Epithelial cell of esophagus (primary cell): Measurements from ENCODE around the gene PCDHA8.

Experiments
- DNase-seq: peaks from one replicate; pipeline ENCODE4 v3.0.0; 2010; ENCODE audit warnings: low read depth
- H3K4me3 ChIP-seq: 2 replicates; pipeline ENCODE4 v1.5.1; 2011; ENCODE audit warnings: mild to moderate bottlenecking, low read length, control low read depth
- TF ChIP-seq, protein P1 (sequence below): IDR thresholded peaks from 2 replicates; pipeline ENCODE4 v1.5.1; 2011; ENCODE audit warnings: low read depth, mild to moderate bottlenecking, low read length, control low read depth, inconsistent platforms; ENCODE audit not compliant: insufficient read depth; ENCODE audit errors: missing control alignments

Gene PCDHA8

DNA sequence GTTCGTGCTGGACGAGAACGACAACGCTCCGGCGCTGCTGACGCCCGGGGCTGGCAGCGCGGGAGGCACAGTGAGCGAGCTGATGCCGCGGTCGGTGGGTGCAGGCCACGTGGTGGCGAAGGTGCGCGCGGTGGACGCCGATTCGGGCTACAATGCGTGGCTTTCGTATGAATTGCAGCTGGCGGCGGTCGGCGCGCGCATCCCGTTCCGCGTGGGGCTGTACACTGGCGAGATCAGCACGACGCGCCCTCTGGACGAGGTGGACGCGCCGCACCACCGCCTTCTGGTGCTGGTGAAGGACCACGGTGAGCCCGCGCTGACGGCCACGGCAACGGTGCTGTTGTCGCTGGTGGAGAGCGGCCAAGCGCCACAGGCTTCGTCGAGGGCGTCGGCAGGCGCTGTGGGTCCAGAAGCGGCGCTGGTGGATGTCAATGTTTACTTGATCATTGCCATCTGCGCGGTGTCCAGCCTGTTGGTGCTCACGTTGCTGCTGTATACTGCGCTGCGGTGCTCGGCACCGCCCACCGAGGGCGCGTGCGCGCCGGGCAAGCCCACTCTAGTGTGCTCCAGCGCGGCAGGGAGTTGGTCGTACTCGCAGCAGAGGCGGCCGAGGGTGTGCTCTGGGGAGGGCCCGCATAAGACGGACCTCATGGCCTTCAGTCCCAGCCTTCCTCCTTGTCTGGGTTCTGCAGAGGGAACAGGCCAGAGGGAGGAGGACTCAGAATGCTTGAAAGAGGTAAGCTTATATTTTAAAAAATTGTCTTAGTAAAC, 43.1 kb downstream of the PCDHA8 start:
- H3K4me3 ChIP-seq, result no peak overlapping the region
- TF ChIP-seq, protein P1, sequence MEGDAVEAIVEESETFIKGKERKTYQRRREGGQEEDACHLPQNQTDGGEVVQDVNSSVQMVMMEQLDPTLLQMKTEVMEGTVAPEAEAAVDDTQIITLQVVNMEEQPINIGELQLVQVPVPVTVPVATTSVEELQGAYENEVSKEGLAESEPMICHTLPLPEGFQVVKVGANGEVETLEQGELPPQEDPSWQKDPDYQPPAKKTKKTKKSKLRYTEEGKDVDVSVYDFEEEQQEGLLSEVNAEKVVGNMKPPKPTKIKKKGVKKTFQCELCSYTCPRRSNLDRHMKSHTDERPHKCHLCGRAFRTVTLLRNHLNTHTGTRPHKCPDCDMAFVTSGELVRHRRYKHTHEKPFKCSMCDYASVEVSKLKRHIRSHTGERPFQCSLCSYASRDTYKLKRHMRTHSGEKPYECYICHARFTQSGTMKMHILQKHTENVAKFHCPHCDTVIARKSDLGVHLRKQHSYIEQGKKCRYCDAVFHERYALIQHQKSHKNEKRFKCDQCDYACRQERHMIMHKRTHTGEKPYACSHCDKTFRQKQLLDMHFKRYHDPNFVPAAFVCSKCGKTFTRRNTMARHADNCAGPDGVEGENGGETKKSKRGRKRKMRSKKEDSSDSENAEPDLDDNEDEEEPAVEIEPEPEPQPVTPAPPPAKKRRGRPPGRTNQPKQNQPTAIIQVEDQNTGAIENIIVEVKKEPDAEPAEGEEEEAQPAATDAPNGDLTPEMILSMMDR, result no peak
- no peak for DNase-seq
